NCI-H2196 treated with DMSO at 0.1 percent for 48 hours (cell line): ENCODE measurements around the gene SAMD8.
"Not testable (repeated sequence)": the region's sequence is repeated elsewhere in the genome, so short reads cannot be mapped to it uniquely, and the experiment has no call there.

ENCODE experiments used
- DNase-seq: peaks from one replicate; lab custom pipeline; 2025; ENCODE audit not compliant: unreplicated experiment; lab: John Stamatoyannopoulos, UW

SAMD8 gene

GRCh38 chr10:75191821-75192568, 80.5 kb downstream of the SAMD8 start:
- DNase-seq: peak; percentile 49

DNA sequence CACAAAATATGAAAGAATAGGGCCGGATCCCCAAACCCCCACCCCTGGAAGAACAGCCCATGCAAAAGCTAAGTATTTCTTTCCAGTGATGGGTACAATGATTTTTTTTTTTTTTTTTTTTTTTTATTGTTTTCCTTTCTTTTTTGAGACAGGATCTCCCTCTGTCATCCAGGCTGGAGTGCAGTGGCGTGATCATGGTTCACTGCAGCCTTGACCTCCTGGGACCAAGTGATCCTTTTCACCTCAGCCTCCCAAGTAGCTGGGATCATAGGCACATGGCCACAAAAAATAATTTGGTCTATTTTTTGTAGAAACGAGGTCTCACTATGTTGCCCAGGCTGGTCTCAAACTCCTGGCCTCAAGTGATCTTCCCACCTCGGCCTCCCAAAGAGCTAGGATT, 83.2 kb downstream of the SAMD8 start:
- not testable (repeated sequence) for DNase-seq

GRCh38 chr10:75195035-75195763, 83.7 kb downstream of the SAMD8 start:
- DNase-seq: no peak

DNA sequence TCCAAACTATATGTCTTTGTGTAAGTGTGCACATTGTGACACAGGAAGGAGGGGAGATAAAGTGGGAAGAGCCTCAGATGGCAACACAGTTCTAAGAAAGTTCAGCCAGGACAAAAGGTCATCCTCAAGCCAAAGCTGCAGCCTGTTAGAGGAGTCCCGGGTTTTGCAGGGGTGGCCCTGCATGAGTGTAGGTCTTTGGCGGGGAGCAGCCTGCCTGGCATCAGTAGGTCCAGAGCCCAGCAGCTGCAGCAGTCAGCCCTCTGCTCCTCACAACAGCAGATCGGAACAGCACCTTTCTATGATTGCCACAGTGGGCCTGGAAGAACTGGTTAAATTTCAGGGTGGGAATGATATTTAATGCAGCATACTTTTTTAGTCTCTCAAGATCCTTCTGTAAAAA, 85.6 kb downstream of the SAMD8 start:
- no peak for DNase-seq

- DNase-seq: no peak
Measured at GRCh38 chr10:75197906-75198305, 86.5 kb downstream of the SAMD8 start.

DNA sequence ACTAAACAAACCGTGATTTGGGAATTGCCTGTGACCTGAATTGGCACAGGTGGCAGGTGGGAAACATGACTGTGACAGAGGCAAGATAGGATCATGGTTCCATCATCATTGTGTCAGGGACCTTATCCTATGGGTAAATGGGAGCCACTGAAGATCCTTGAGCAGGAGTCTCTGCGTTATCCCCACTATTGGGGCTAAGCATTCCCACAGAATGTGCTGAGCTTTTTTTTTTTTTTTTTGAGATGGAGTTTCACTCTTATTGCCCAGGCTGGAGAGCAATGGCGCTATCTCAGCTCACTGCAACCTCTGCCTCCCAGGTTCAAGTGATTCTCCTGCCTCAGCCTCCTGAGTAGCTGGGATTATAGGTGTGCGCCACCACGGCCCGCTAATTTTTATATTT, 88.5 kb downstream of the SAMD8 start:
- not testable (repeated sequence) for DNase-seq

DNA sequence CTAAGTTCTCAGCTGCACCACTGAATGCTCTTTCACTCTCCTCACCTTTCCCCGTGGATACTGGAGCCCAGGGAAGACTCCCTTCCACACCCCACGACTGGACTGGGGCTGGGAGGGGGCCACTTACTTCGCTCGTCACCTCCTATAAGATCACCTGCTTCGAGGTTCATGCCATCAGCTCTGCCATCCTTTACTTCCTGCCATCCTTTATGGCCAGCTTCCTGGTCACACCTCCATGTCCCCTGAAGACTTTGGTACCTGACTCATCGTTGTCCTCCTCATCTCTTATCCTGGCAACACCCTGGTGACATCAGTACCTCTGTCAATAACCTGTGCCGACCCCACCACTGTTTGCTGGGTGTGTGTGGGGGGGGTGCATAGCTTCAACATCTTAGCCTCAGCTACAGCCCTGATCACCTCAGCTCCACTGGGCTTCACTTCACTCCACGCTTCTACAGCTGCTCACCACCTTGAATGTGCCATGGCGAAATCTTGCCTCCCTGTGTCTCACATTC, 90.4 kb downstream of the SAMD8 start:
- DNase-seq: no peak

DNA sequence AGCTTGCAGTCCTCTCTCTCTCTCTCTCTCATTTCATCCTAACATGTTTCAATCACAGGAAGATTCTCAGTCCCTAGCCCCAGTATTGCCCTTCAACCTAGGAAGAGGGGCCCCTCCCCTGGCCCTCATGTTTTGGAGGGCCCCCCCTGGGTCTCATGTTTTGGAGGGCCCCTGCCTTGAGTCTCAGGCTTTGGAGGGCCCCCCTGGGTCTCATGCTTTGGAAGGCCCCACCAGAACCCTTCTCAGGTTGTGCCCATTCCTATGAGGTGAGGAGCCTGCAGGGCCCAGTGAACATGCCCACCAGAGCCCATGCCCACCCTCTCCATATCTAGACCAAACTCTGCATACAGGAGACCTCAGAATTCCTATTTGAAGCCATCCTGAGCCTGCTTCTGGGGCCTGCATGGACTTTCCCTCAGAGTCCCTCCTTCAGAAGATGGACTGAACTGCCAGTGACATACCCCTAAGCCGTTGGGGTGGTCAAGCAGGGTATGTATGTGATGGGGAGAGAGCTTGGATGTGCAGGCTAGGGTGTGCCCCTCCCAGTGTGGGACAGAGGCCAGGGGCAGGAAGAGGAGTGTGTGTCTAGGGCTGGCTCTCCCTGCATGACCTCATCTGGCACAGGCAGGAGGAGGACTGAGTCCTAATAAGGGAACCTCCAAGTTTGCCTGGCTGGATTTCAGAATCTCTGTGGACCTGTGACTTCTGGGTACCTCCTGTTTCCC, 91.0 kb downstream of the SAMD8 start:
- DNase-seq: peak; percentile 18

- not testable (repeated sequence) for DNase-seq
Measured at GRCh38 chr10:75203046-75203620, 91.7 kb downstream of the SAMD8 start.

- DNase-seq: no peak
Measured at GRCh38 chr10:75203724-75204123, 92.3 kb downstream of the SAMD8 start.

GRCh38 chr10:75205908-75206307, 94.5 kb downstream of the SAMD8 start:
- no peak for DNase-seq

- DNase-seq: not testable (repeated sequence)
Measured at GRCh38 chr10:75206638-75207037, 95.2 kb downstream of the SAMD8 start.

- no peak for DNase-seq
Measured at GRCh38 chr10:75207079-75207856, 95.8 kb downstream of the SAMD8 start.

GRCh38 chr10:75207857-75208144, 96.3 kb downstream of the SAMD8 start:
- DNase-seq: no peak

DNA sequence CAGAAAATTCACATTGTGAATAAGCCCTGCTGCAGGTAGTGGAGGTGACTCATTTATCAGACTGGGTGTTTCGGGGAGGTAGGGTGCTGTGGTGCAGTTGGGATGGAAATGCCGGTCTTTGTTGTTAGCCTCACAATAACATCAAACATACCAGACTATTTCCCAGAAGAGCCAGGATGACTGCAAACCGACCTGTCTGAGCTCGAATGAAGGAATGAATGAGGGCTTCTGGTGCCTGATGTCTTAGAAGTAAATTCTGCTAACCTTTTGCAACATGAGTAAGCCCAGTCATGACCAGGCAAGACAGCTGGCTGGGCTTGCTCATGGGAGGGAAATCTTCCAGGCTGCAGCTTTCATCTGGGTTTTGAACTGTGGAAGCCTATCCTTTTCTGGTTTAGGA, 96.7 kb downstream of the SAMD8 start:
- DNase-seq: no peak

GRCh38 chr10:75209086-75209920, 97.8 kb downstream of the SAMD8 start:
- DNase-seq: no peak

DNA sequence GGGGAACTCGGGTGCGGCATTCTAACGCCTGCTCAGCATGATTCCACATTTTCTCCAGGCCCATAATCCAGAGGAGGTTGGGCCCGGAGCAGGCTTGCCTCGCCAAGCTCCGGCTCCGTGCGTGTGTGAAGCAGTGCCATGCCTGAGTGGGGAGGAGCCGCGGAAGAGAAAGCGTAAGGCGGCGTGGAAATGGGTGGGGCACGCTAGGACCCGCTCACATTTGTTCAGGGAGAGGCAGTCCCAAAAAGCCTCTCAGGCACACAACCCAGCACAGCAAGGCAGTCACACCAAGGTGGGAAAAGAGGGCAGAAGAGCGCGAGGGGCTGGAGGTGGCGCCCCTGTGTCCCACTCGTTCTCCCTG, 98.4 kb downstream of the SAMD8 start:
- peak; percentile 53 for DNase-seq

DNA sequence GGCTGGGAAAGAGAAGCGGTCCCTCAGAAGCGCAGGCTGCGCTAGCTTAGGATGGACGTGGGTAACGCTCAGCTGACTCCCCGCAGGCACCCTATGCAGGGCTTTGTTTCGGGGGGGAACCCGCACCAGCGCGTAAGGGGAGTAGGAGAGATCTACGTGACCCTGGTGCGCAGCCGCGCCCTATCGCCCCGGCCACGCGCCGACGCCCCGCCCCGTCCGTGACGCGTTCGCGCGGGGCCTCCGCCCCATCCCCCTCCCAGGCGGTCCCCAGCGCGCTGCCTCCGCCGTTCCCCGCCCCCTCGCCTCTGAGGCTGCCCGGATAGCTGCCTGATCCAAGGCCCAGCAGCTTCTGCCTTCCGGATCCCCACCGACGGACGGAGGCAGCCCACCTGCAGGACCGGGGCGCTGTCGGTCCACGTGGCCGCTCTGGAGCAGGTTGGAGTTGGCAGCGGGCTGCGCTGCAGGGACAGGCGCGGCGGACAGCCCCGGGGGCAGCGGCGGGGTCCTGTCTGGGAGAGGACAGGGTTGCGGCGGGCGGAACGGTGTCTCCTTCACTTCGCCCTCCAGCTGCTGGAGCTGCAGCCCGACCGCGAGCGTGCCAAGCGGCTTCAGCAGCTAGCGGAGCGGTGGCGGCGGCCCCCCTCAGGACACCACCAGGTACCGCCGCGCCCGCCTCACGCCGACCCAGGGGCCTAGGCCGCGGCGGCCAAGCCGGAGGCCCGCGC, 99.0 kb downstream of the SAMD8 start, which contains the start of gene VDAC2:
Gene VDAC2 (plus strand): TSS at position 515 of the 725 bp plus-strand sequence. CDS start 363 bp downstream, outside the sequence.
- peak; percentile 82 for DNase-seq
